ENCODE results near the gene GBF1.

The GBF1 gene

DNA sequence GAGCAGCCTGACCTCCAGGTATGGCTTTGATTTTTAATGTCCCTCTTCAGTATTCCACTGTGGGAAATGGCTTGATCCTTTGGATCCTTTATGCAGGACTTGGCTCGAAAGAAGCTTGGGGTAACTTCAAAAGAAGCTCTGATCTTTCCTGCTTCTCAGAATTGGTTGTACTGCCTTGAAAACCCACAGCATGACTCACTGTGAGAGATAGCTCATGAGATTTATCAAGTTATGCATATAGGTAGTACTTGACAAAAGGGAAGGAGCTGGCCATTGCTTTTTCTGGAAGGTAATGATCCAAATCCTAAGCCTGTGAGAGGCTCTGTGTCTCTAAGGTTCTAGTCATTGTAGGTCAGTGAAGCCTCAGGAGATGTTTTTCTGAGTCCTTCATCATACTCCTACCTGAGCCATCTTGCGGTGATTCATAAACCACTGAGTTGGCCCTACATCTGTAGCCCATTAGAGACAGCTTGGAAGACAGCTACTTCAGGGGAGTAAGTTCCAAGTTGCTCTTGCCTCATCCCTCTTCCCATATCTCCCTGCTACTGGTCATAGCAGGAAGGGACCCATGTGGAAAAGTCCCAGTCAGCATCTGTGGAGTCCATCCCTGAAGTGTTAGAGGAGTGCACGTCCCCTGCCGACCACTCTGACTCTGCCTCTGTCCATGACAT, 113.5 kb downstream of the GBF1 start:
- DNase-seq = no peak

GRCh38 chr10:102367441-102367840, 122.1 kb downstream of the GBF1 start:
- DNase-seq = no peak

DNA sequence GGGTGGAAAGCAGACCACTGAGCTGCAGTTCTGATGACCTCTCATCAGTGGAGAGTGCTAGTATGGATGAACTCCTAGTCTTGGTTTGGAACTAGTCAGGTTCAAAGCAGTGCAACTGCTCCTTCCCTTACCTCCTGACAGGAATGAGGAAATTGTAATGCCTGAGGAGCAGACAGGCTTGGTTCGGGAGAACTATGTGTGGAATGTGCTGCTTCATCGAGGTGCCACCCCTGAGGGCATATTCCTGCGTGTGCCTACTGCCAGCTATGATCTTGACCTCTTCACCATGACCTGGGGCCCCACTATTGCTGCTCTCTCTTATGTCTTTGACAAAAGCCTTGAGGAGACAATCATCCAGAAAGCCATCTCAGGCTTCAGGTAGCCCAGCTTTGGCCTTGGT, 122.7 kb downstream of the GBF1 start:
- DNase-seq = no peak

DNA sequence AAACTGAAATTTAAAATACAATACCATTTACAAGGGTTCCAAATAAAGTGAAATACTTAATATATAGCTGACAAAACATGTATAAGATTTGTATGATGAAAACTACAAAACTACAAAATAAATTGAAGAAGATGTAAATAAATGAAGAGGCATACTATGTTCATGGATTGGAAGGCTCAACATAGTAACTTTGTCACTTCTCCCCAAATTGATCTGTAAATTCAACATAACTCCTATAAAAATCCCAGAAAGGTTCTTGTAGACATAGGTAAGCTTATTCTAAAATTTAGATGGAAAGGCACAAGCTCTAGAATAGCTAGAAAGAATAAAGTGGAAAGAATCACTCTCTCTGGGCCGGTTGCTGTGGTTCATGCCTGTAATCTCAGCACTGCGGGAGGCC, 126.0 kb downstream of the GBF1 start:
- DNase-seq = no peak

GRCh38 chr10:102375250-102375649, 129.9 kb downstream of the GBF1 start:
- no peak for DNase-seq

GRCh38 chr10:102375867-102376266, 130.5 kb downstream of the GBF1 start:
- DNase-seq = no peak

GRCh38 chr10:102376901-102377300, 131.6 kb downstream of the GBF1 start:
- DNase-seq = no peak

- no peak for DNase-seq
Observed at GRCh38 chr10:102379383-102379782, 134.1 kb downstream of the GBF1 start.

GRCh38 chr10:102381983-102382382, 136.7 kb downstream of the GBF1 start:
- DNase-seq = no peak

DNA sequence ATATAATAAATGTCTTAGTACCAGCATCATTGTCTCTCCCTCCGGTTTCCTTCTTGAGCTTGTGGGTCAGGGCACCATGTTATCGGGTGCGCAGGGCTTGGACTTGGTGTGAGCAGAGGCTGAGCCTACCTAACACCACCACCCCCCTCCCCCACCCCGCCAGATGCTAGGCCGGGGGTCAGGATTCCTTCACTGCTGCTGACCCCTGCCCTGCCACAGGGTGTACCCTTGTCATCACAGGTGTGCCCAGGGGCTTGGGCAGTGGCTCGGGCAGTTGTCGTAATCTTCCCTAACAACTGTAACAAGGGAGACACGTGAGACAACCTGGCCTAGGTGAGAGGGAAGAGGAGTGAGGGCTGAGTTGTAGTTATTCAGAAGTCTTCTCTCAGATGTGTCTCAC, 137.5 kb downstream of the GBF1 start:
- no peak for DNase-seq

- DNase-seq = no peak
Observed at GRCh38 chr10:102384053-102384452, 138.7 kb downstream of the GBF1 start.

DNA sequence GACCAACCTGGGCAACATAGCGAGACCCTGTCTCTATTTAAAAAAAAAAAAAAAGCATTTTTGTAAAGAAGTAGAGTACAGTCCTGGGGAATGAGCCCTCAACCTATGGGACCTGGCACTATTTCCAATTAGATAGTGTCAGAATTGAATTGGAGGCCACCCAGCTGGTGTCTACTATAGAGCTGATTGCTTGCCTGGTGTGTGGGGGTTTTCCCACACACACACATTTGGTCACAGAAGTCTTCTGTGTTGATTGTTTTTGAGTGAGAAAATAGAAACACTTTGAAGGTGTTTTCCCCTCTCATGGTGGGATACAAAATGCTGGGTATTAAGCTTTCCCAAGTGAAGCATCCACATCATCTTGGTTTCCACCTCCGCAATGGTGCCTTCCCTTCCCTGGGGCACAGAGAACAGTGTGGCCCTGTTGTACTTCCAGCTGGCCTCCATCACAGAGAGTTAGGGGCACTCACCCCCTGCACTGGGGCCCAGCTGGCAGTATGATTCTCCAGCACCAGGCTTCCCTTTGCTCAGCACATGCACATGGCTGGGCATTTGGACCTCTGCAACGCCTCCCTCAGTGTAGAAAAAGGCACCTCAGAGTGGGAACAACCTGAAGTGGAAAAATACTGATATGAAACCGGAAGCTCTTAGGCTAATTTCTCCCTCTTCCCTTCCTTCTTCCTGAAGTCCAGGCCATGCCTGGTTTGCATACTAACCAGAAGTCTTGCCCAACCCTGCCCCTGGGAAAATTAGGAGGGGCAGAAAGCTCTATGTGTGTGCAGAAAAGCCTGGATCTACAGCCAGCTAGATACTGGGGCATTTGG, 139.5 kb downstream of the GBF1 start:
- no peak for DNase-seq

GRCh38 chr10:102389894-102390293, 144.6 kb downstream of the GBF1 start:
- DNase-seq = no peak

DNA sequence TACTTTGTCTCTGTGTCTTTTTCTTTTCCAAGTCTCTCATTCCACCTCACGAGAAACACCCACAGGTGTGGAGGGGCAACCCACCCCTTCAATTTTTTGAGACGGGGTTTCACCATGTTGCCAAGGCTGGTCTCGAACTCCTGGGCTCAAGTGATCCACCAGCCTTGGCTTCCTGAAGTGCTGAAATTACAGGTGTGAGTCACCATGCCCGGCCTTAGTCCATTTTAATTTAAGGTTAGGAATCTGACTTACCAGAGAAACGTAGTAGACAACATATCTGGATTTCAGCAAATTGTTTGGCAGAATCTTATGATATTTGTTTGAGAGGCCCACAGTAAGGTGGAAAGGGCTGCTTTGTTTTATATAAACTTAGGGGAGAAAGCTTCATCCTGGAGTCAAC, 147.0 kb downstream of the GBF1 start:
- DNase-seq = no peak

GRCh38 chr10:102393411-102394078, 148.2 kb downstream of the GBF1 start:
- no peak for DNase-seq

- peak; percentile 99 for DNase-seq
Observed at GRCh38 chr10:102394079-102394800, 148.9 kb downstream of the GBF1 start.

- peak; percentile 72 for DNase-seq
Observed at GRCh38 chr10:102394801-102395399, 149.6 kb downstream of the GBF1 start.

- DNase-seq = peak; percentile 86
Observed at GRCh38 chr10:102395400-102396316, 150.3 kb downstream of the GBF1 start, which contains the start of gene NFKB2. Gene NFKB2 (plus strand): TSS chr10:102395705. CDS start chr10:102395960, 255 bp downstream.

DNA sequence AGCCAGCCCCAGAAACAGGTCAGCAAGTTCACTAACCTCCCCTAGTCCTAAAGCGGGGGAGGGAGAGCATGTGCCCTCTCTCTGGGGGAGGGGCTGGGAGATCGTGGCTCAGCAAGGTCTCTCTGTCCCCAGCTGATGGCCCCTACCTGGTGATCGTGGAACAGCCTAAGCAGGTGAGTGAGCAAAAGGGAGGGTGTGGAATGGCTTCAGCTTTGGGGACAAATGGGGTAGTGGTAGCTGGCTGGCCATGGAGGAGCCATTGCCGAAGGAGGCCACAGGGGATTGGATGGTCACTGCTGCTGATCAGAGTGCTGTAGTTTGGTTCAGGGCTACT, 151.0 kb downstream of the GBF1 start:
- no peak for DNase-seq

- DNase-seq = no peak
Observed at GRCh38 chr10:102396730-102397151, 151.4 kb downstream of the GBF1 start.

Data from stimulated activated CD4-positive, alpha-beta T cell treated with anti-CD3 and anti-CD28 coated beads, Interleukin-1b, Interleukin-23, amount 100 ng/mL, for 48 hours (primary cell).